Thoracic aorta (tissue), 2 donors: ENCODE results near the gene ANKS1A. TPM values are rescaled to one million over a fixed set of nuclear protein-coding genes. Genes with fewer than 3 reads are reported as not detected.

ENCODE experiments used
- ATAC-seq: fragments of 150-250 bp; one replicate; pipeline ENCODE4 v1.8.0; 2017; ENCODE audit warnings: low read depth; ENCODE audit not compliant: insufficient number of reproducible peaks, low FRiP score
- DNase-seq: peaks from one replicate; pipeline ENCODE4 v3.0.0-alpha.2; 2020; ENCODE audit warnings: low spot score
- H3K27ac ChIP-seq, 2 donors: fragments of 200-600 bp; sonication (generic); 1 replicate in 1 of 2; 2 replicates in 1 of 2; pipeline ENCODE4 v1.5.1; 2016; ENCODE audit warnings: mild to moderate bottlenecking in 2 of 2, moderate library complexity in 2 of 2
- H3K27me3 ChIP-seq: fragments of 200-600 bp; sonication (generic); replicated peaks from 2 replicates; pipeline ENCODE4 v1.6.0; 2016; ENCODE audit warnings: mild to moderate bottlenecking; ENCODE audit not compliant: insufficient read depth
- H3K36me3 ChIP-seq: fragments of 200-600 bp; sonication (generic); one replicate; pipeline ENCODE4 v1.5.1; 2016
- H3K4me1 ChIP-seq, 2 donors: fragments of 200-600 bp; sonication (generic); 1 replicate in 1 of 2; 2 replicates in 1 of 2; pipeline versions ENCODE4 v1.5.1 to v1.6.0; 2016; ENCODE audit warnings: low read depth in 2 of 2, mild to moderate bottlenecking in 1 of 2; ENCODE audit not compliant: control insufficient read depth in 1 of 2
- H3K4me3 ChIP-seq: fragments of 200-600 bp; sonication (generic); 2 replicates; pipeline ENCODE4 v1.5.1; 2016; ENCODE audit warnings: mild to moderate bottlenecking
- H3K9me3 ChIP-seq: fragments of 200-600 bp; sonication (generic); 2 replicates; pipeline ENCODE4 v1.5.1; 2016
- CTCF ChIP-seq: fragments of 200-600 bp; sonication (generic); IDR thresholded peaks from one replicate; pipeline ENCODE4 v1.5.1; 2019; ENCODE audit warnings: antibody characterized with exemption
- total RNA-seq, 2 donors: library from RNA; depleted of rRNA; stranded (reverse); fragments of >200 nt; gene quantifications; one replicate each; pipeline versions ENCODE4 v1.1.0 to v1.2.3, GENCODE V29; 2016

ANKS1A gene
- total RNA-seq, 2 donors from 2014 or later, result 37.9 to 55.4 TPM

DNA sequence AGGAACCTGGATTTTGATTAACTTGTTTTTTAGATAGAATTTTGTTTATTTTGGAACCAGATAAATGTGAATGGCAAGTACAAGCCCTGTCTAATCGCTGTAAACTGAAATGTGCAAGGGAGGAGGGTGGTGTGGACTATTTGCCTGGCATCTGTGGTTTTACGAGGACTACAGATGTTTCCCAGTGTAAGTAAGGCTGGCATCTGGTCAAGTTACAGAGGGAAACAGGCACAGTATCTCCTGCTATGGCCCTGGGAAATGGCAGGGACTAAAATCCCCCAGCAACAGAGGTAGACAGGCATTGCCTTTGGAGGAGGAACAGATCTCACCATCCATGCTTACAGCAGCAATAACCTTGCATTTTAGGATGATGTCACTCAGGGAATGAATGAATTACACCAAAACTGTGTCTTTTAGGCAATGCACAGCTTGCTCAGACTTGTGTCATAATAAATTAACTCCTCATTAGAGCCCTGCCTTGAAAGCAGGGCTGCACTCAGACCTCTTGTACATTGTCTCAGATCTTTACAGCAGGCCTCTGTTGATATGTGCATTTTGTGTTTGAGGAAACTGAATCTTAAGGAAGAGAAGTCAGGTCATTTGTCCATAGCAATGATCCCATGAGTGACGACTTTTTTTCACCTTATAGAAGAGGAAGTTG is 155.8 kb downstream of the ANKS1A start:
- H3K27me3 ChIP-seq, result no peaks in the 10 kb centered on the region
- DNase-seq (no peak), ATAC-seq (no peak)
- H3K36me3 ChIP-seq, result no peaks in the 10 kb centered on the region
- H3K4me3 ChIP-seq, result no peak overlapping the region
- H3K9me3 ChIP-seq, result no peaks in the 10 kb centered on the region
- peaks cover 73 to 97% of the 10 kb centered on the region in 2 donors for H3K4me1 ChIP-seq
- no peak for TF ChIP-seq CTCF
- H3K27ac ChIP-seq, result peak overlapping the region; percentile 33 to 62

GRCh38 chr6:35046103-35046502 is 157.0 kb downstream of the ANKS1A start:
- TF ChIP-seq CTCF, result no peak
- ATAC-seq (no peak), DNase-seq (no peak)
- Histone ChIP-seq H3K4me1 (peaks cover 79 to 97% of the 10 kb centered on the region in 2 donors), H3K27ac (peak overlapping the region; percentile 88 to 90), H3K36me3 (no peaks in the 10 kb centered on the region), H3K27me3 (no peaks in the 10 kb centered on the region), H3K4me3 (no peak overlapping the region), H3K9me3 (no peaks in the 10 kb centered on the region)

DNA sequence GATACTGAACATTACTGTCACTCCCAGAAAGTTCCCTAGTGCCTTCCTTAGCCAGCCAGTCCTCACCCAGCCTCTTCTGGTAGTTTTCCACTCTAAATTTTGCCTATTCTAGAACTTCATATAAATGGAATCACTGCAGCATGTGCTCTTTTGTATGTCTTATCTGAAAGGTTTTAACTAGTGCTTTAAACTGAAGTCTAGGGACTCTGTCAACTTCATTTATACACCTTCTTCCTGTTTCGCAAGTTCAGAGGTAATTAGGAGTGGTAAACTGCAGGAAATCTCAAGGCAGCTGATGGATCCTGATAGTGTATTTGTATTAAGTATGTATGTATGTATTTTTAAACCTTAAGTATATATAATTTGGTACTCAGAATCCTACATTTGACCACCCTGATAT is 157.8 kb downstream of the ANKS1A start:
- Histone ChIP-seq H3K27ac (peak overlapping the region; percentile 88 to 90), H3K36me3 (no peaks in the 10 kb centered on the region), H3K27me3 (no peaks in the 10 kb centered on the region), H3K9me3 (no peaks in the 10 kb centered on the region), H3K4me3 (peak overlapping the region; percentile 27), H3K4me1 (peaks cover 79 to 97% of the 10 kb centered on the region in 2 donors)
- ATAC-seq, result no peak
- no peak for TF ChIP-seq CTCF
- DNase-seq, result no peak

DNA sequence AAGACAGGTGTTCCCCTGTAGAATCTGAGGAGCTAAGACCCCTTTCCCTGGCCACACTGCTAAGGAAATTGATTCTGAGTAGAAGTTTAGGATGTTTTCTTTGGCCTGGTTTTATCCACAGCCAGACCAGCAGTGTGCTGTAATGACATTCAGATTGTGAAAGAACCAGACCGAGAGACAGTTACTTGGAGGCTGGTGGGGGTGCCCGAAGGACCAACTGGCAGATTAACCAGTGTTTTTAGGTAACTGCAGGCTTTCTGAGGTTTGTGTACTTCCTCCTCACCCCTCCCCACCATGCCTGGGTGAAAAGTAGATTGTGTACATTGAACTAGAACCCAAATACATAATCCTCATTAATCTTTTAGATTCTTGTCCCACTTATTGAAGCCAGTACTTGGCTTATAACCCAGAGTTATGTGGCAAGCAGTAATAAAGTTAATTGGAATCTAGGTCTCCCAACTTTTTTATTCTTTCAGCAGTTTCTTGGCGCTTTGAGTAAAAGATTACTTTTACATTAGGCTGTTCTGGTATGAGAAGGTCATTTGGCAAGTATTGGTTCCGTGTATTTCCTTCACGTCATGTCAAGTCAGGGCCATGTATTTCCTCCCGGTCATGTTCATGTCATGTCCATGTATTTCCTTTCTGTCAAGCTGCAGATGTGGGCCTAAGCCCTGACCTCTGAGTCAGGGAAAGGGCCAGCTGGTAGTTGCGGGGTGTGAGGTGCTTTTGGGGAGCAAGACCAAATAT is 158.4 kb downstream of the ANKS1A start:
- DNase-seq (no peak), ATAC-seq (peak; percentile 46)
- peaks cover 84 to 97% of the 10 kb centered on the region in 2 donors for H3K4me1 ChIP-seq
- TF ChIP-seq CTCF, result no peak
- H3K27me3 ChIP-seq, result no peaks in the 10 kb centered on the region
- peak overlapping the region; percentile 88 to 90 for H3K27ac ChIP-seq
- no peaks in the 10 kb centered on the region for H3K36me3 ChIP-seq
- H3K9me3 ChIP-seq, result no peaks in the 10 kb centered on the region
- H3K4me3 ChIP-seq, result peak overlapping the region; percentile 27

- no peak for DNase-seq
- Histone ChIP-seq H3K36me3 (no peaks in the 10 kb centered on the region), H3K4me3 (peak overlapping the region; percentile 30), H3K4me1 (peaks cover 86 to 98% of the 10 kb centered on the region in 2 donors), H3K27ac (peak overlapping the region; percentile 88 to 90), H3K27me3 (no peaks in the 10 kb centered on the region), H3K9me3 (no peaks in the 10 kb centered on the region)
- ATAC-seq, result no peak
- TF ChIP-seq CTCF, result no peak
Measured at GRCh38 chr6:35048031-35048613, 159.1 kb downstream of the ANKS1A start.
